WTC11 (cell line): Measurements from ENCODE around the gene FAM78B. TPM values are rescaled to one million over a fixed set of nuclear protein-coding genes. Genes with fewer than 3 reads are reported as not detected.

ENCODE experiments used
- ATAC-seq: fragments of 200-7000 bp; cut with Tn5 transposase; 2 replicates; pipeline ENCODE4 v1.10.0; 2021; ENCODE audit warnings: mild to moderate bottlenecking, moderate library complexity
- CTCF ChIA-PET: fragments of 300-600 bp; sonication (Branson Sonifier 250); formaldehyde crosslinking; loops from one replicate; lab custom pipeline; 2021; ENCODE audit warnings: antibody characterized with exemption; lab: Charles Lee
- POLR2A ChIA-PET: fragments of 350-600 bp; sonication (Branson Sonifier 250); formaldehyde crosslinking; loops from one replicate; lab custom pipeline; 2021; ENCODE audit warnings: antibody characterized with exemption; lab: Charles Lee
- DNase-seq: peaks from one replicate; pipeline ENCODE4 v3.0.0; 2021; ENCODE audit warnings: low spot score
- H3K27ac Mint-ChIP-seq: 2 replicates; pipeline ENCODE4 v1.8.0; 2021; ENCODE audit warnings: mixed read lengths
- H3K27me3 Mint-ChIP-seq: 2 replicates; pipeline ENCODE4 v1.8.0; 2021; ENCODE audit warnings: low read depth, mild to moderate bottlenecking, moderate library complexity, mixed read lengths
- H3K36me3 Mint-ChIP-seq: 2 replicates; pipeline ENCODE4 v1.8.0; 2021; ENCODE audit warnings: mixed read lengths
- H3K4me1 Mint-ChIP-seq: 2 replicates; pipeline ENCODE4 v1.8.0; 2022; ENCODE audit warnings: mixed read lengths
- H3K4me3 Mint-ChIP-seq: 2 replicates; pipeline ENCODE4 v1.8.0; 2021; ENCODE audit warnings: mild to moderate bottlenecking, moderate library complexity, mixed read lengths
- H3K9me3 Mint-ChIP-seq: 2 replicates; pipeline ENCODE4 v1.8.0; 2021; ENCODE audit warnings: mixed read lengths
- FOXJ3 ChIP-seq: sonication (generic); formaldehyde crosslinking; IDR thresholded peaks from 2 replicates; pipeline ENCODE4 v1.9.0; 2021; ENCODE audit warnings: missing genetic modification reagents, mild to moderate bottlenecking, borderline replicate concordance
- GTF2I ChIP-seq: fragments of 250-450 bp; sonication (Bioruptor Pico); conservative IDR thresholded peaks from 2 replicates; pipeline ENCODE4 v1.4.0; 2021; ENCODE audit warnings: mild to moderate bottlenecking
- NR2C2 ChIP-seq: sonication (generic); formaldehyde crosslinking; IDR thresholded peaks from 2 replicates; pipeline ENCODE4 v1.8.0; 2022; ENCODE audit warnings: mild to moderate bottlenecking, missing genetic modification reagents
- SMAD4 ChIP-seq: sonication (generic); formaldehyde crosslinking; IDR thresholded peaks from 2 replicates; pipeline ENCODE4 v1.8.0; 2022; ENCODE audit warnings: mild to moderate bottlenecking, missing genetic modification reagents
- TEAD1 ChIP-seq: sonication (generic); formaldehyde crosslinking; IDR thresholded peaks from 2 replicates; pipeline ENCODE4 v1.8.0; 2022; ENCODE audit warnings: mild to moderate bottlenecking, missing genetic modification reagents
- ZNF263 ChIP-seq: sonication (generic); formaldehyde crosslinking; IDR thresholded peaks from 2 replicates; pipeline ENCODE4 v1.8.1; 2022; ENCODE audit warnings: low read depth, mild to moderate bottlenecking, moderate library complexity, missing genetic modification reagents
- ZNF423 ChIP-seq: fragments of 250-450 bp; sonication (Bioruptor Pico); IDR thresholded peaks from 2 replicates; pipeline ENCODE4 v2.1.2; 2022; ENCODE audit warnings: mild to moderate bottlenecking, moderate library complexity
- total RNA-seq: library from RNA; stranded (reverse); gene quantifications from 3 replicates; pipeline ENCODE4 v1.2.3, GENCODE V29; 2021
- TF ChIP-seq, protein P1 (sequence below): fragments of 250-450 bp; sonication (Bioruptor Pico); IDR thresholded peaks from 2 replicates; pipeline ENCODE4 v1.9.0; 2021; ENCODE audit warnings: mild to moderate bottlenecking
- TF ChIP-seq, protein P2 (sequence below): sonication (generic); formaldehyde crosslinking; IDR thresholded peaks from 2 replicates; pipeline ENCODE4 v1.8.1; 2022; ENCODE audit warnings: mild to moderate bottlenecking, moderate library complexity, missing genetic modification reagents
- TF ChIP-seq, protein P3 (sequence below): sonication (generic); formaldehyde crosslinking; IDR thresholded peaks from 2 replicates; pipeline ENCODE4 v1.8.0; 2022; ENCODE audit warnings: missing genetic modification reagents
- TF ChIP-seq, protein P4 (sequence below): sonication (generic); formaldehyde crosslinking; conservative IDR thresholded peaks from 2 replicates; pipeline ENCODE4 v1.8.1; 2023; ENCODE audit warnings: mild to moderate bottlenecking, low read depth, missing genetic modification reagents, moderate library complexity
- TF ChIP-seq, protein P5 (sequence below): fragments of 250-450 bp; sonication (Bioruptor Pico); IDR thresholded peaks from 2 replicates; pipeline ENCODE4 v2.1.2; 2022; ENCODE audit warnings: mild to moderate bottlenecking, moderate library complexity
- TF ChIP-seq, protein P6 (sequence below): fragments of 250-450 bp; sonication (Bioruptor Pico); conservative IDR thresholded peaks from 2 replicates; pipeline ENCODE4 v1.9.0; 2021; ENCODE audit warnings: mild to moderate bottlenecking
- TF ChIP-seq, protein P7 (sequence below): fragments of 250-450 bp; sonication (Bioruptor Pico); IDR thresholded peaks from 2 replicates; pipeline ENCODE4 v1.8.0; 2021; ENCODE audit warnings: mild to moderate bottlenecking
- TF ChIP-seq, protein P8 (sequence below): sonication (generic); formaldehyde crosslinking; IDR thresholded peaks from 2 replicates; pipeline ENCODE4 v1.8.1; 2023; ENCODE audit warnings: mild to moderate bottlenecking, missing genetic modification reagents

FAM78B gene
- total RNA-seq, 1 experiment from 2014 or later: 2.6 TPM

DNA sequence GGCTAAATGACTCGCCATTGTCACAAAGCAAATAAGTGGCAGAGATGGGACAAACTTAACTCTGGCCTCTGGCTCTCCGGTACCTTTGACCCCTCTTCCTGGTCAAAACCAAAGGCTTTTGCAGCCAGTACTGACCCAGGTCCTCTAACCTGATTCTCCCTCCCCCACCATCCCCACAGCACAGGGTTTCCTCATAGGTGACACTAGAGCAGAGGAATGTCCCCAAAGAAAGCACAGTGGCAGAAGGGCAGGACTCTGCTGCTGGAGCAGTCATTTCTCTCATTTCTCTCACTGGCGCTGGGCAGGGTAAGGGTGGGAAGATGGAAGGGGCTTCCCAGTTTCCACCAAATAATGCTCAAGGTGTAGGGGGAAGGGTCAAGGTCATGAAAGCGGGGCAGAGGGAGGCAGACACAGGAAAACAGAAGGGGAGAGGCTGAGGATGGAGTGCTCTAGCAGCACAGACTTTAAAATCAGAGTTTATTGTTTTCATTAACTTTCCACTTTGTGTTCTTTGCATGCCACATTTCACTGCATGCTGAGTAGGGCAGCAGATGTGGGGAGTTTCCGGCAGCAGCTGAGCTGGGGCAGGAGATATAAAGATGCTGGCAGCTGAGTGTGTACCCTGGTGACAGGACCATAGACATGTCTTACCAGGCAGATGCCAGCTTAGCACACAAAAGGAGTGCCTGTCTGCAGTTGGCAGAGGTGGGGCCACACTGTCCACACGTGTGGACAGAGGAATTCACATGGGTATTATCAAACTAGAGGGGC is 80.5 kb downstream of the FAM78B start (continued):
- no peak for TF ChIP-seq FOXJ3 (CRISPR knock-in tag)

DNA sequence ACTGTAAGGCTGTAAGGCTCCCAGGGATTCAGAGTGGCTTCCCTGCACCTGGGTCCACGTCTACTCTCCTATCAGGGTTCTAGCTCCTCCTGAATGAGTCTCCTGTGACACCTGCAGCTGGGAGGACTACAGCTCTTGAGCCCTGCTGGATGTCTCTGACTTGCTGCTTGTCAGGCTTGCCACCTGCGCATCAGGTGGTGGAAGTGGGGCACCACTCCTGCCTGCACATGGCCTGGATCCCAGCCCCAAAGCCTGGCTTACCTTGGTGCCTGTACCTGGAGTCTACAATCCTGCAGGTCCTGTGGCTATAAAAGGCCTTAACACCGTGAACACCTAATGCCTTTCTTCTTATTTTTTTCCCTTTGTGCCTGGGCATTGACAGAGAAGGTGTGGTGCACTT is 82.2 kb downstream of the FAM78B start:
- Mint-ChIP-seq H3K4me1 (peaks cover 21% of the 10 kb centered on the region), H3K4me3 (no peak overlapping the region), H3K27ac (no peak overlapping the region), H3K36me3 (no peaks in the 10 kb centered on the region), H3K27me3 (no peaks in the 10 kb centered on the region), H3K9me3 (no peaks in the 10 kb centered on the region)
- TF ChIP-seq, protein P1, sequence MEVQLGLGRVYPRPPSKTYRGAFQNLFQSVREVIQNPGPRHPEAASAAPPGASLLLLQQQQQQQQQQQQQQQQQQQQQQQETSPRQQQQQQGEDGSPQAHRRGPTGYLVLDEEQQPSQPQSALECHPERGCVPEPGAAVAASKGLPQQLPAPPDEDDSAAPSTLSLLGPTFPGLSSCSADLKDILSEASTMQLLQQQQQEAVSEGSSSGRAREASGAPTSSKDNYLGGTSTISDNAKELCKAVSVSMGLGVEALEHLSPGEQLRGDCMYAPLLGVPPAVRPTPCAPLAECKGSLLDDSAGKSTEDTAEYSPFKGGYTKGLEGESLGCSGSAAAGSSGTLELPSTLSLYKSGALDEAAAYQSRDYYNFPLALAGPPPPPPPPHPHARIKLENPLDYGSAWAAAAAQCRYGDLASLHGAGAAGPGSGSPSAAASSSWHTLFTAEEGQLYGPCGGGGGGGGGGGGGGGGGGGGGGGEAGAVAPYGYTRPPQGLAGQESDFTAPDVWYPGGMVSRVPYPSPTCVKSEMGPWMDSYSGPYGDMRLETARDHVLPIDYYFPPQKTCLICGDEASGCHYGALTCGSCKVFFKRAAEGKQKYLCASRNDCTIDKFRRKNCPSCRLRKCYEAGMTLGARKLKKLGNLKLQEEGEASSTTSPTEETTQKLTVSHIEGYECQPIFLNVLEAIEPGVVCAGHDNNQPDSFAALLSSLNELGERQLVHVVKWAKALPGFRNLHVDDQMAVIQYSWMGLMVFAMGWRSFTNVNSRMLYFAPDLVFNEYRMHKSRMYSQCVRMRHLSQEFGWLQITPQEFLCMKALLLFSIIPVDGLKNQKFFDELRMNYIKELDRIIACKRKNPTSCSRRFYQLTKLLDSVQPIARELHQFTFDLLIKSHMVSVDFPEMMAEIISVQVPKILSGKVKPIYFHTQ (CRISPR knock-in tag): no peak
- no peak for TF ChIP-seq TEAD1
- no peak for TF ChIP-seq NR2C2 (CRISPR knock-in tag)
- TF ChIP-seq, protein P2, sequence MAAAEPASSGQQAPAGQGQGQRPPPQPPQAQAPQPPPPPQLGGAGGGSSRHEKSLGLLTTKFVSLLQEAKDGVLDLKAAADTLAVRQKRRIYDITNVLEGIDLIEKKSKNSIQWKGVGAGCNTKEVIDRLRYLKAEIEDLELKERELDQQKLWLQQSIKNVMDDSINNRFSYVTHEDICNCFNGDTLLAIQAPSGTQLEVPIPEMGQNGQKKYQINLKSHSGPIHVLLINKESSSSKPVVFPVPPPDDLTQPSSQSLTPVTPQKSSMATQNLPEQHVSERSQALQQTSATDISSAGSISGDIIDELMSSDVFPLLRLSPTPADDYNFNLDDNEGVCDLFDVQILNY (CRISPR knock-in tag): no peak
- TF ChIP-seq ZNF263: no peak
- TF ChIP-seq, protein P3, sequence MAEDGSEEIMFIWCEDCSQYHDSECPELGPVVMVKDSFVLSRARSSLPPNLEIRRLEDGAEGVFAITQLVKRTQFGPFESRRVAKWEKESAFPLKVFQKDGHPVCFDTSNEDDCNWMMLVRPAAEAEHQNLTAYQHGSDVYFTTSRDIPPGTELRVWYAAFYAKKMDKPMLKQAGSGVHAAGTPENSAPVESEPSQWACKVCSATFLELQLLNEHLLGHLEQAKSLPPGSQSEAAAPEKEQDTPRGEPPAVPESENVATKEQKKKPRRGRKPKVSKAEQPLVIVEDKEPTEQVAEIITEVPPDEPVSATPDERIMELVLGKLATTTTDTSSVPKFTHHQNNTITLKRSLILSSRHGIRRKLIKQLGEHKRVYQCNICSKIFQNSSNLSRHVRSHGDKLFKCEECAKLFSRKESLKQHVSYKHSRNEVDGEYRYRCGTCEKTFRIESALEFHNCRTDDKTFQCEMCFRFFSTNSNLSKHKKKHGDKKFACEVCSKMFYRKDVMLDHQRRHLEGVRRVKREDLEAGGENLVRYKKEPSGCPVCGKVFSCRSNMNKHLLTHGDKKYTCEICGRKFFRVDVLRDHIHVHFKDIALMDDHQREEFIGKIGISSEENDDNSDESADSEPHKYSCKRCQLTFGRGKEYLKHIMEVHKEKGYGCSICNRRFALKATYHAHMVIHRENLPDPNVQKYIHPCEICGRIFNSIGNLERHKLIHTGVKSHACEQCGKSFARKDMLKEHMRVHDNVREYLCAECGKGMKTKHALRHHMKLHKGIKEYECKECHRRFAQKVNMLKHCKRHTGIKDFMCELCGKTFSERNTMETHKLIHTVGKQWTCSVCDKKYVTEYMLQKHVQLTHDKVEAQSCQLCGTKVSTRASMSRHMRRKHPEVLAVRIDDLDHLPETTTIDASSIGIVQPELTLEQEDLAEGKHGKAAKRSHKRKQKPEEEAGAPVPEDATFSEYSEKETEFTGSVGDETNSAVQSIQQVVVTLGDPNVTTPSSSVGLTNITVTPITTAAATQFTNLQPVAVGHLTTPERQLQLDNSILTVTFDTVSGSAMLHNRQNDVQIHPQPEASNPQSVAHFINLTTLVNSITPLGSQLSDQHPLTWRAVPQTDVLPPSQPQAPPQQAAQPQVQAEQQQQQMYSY (CRISPR knock-in tag): no peak
- TF ChIP-seq, protein P4, sequence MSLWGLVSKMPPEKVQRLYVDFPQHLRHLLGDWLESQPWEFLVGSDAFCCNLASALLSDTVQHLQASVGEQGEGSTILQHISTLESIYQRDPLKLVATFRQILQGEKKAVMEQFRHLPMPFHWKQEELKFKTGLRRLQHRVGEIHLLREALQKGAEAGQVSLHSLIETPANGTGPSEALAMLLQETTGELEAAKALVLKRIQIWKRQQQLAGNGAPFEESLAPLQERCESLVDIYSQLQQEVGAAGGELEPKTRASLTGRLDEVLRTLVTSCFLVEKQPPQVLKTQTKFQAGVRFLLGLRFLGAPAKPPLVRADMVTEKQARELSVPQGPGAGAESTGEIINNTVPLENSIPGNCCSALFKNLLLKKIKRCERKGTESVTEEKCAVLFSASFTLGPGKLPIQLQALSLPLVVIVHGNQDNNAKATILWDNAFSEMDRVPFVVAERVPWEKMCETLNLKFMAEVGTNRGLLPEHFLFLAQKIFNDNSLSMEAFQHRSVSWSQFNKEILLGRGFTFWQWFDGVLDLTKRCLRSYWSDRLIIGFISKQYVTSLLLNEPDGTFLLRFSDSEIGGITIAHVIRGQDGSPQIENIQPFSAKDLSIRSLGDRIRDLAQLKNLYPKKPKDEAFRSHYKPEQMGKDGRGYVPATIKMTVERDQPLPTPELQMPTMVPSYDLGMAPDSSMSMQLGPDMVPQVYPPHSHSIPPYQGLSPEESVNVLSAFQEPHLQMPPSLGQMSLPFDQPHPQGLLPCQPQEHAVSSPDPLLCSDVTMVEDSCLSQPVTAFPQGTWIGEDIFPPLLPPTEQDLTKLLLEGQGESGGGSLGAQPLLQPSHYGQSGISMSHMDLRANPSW (CRISPR knock-in tag): no peak
- TF ChIP-seq, protein P5, sequence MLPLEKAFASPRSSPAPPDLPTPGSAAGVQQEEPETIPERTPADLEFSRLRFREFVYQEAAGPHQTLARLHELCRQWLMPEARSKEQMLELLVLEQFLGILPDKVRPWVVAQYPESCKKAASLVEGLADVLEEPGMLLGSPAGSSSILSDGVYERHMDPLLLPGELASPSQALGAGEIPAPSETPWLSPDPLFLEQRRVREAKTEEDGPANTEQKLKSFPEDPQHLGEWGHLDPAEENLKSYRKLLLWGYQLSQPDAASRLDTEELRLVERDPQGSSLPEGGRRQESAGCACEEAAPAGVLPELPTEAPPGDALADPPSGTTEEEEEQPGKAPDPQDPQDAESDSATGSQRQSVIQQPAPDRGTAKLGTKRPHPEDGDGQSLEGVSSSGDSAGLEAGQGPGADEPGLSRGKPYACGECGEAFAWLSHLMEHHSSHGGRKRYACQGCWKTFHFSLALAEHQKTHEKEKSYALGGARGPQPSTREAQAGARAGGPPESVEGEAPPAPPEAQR (CRISPR knock-in tag): no peak
- TF ChIP-seq, protein P6, sequence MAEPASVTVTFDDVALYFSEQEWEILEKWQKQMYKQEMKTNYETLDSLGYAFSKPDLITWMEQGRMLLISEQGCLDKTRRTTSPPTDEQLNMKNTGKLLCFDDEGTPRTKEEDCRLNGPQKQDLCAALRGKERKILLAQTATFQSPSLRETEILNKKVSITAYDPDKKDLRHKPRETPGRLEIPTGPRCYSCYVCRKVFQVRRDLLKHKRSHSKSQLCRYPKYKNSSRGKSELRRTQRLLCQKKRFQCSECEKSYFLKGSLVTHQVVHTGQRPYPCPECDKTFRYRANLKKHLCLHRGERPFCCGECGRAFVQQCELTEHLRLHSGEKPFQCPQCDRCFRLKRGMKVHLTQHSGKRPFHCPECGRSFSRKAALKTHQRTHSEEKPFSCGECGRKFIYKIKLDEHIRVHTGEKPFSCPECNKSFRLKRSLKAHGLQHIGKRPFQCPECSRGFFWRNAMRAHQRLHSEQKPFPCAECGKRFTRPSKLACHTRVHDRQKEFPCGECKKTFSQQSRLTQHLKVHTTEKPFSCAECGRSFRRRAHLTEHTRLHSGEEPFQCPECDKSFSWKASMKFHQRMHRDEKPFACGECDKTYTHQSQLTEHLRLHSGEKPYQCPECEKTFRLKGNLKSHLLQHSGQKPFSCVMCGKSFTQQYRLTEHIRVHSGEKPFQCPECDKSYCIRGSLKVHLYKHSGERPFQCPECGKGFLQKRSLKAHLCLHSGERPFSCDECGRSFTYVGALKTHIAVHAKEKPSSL: no peak
- TF ChIP-seq, protein P7, sequence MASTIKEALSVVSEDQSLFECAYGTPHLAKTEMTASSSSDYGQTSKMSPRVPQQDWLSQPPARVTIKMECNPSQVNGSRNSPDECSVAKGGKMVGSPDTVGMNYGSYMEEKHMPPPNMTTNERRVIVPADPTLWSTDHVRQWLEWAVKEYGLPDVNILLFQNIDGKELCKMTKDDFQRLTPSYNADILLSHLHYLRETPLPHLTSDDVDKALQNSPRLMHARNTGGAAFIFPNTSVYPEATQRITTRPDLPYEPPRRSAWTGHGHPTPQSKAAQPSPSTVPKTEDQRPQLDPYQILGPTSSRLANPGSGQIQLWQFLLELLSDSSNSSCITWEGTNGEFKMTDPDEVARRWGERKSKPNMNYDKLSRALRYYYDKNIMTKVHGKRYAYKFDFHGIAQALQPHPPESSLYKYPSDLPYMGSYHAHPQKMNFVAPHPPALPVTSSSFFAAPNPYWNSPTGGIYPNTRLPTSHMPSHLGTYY: no peak
- TF ChIP-seq, protein P8, sequence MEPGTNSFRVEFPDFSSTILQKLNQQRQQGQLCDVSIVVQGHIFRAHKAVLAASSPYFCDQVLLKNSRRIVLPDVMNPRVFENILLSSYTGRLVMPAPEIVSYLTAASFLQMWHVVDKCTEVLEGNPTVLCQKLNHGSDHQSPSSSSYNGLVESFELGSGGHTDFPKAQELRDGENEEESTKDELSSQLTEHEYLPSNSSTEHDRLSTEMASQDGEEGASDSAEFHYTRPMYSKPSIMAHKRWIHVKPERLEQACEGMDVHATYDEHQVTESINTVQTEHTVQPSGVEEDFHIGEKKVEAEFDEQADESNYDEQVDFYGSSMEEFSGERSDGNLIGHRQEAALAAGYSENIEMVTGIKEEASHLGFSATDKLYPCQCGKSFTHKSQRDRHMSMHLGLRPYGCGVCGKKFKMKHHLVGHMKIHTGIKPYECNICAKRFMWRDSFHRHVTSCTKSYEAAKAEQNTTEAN (CRISPR knock-in tag): no peak
- no peak for TF ChIP-seq ZNF423 (CRISPR knock-in tag)
- no peak for TF ChIP-seq GTF2I
- no peak for TF ChIP-seq SMAD4 (CRISPR knock-in tag)
- POLR2A ChIA-PET: no interaction called here
- DNase-seq (no peak), ATAC-seq (no peak)
- CTCF ChIA-PET: no interaction called here
